ENCODE measurements around the gene PLSCR3.
"Not testable (repeated sequence)": the region's sequence is repeated elsewhere in the genome, so short reads cannot be mapped to it uniquely, and the experiment has no call there.

The PLSCR3 gene

DNA sequence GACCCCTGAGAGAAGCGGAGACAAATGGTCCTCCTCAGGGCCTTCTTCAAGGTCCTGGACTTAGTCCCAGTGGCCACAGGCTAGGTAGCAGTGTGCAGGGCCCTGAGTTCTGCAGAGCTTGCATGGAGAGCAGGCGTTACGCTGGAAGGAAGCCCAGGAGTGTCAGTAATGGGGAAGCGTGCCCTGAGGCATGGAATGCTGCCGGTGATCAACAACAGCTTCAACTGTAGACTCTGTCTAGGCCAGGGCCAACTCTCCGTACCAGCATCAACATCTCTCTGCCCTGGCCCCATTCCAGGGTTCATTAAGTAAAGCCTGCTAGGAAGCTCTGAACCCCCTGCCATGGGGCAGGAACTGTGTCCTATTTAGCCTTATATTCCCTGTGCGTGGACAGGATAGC lies 14.0 kb downstream of the PLSCR3 start:
- peak; percentile 60 for DNase-seq (ENCODE audit: low spot score)

DNA sequence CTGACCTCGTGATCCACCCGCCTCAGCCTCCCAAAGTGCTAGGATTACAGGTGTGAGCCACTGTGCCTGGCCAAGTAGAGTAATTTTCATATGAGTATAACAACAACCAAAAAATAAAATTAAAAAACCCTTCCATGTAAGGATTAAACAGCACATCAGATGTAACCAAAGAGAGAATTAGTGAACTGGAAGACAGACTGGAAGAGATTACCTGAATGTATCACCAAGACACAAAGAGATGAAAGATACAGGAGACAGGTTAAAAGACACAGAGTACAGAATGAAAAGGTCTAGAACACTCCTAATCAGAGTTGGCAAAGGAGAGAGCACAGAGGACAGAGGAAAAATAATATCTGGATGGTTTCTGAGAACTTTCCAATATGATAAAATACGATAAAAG lies 15.2 kb downstream of the PLSCR3 start:
- no peak for DNase-seq (ENCODE audit: low spot score)

DNA sequence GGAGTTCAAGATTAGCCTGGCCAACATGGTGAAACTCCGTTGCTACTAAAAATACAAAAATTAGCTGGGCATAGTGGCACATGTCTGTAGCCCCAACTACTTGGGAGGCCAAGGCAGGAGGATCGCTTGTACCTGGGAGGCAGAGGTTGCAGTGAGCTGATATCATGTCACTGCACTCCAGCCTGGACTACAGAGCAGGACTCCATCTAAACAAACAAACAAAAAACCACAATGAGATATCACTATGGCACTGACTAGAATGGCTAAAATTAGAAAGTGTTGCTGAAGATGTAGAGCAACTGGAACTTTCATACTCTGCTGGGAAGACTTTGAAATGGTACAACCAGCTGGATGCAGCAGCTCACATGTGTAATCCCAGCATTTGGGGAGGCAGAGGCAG lies 20.0 kb downstream of the PLSCR3 start:
- DNase-seq (ENCODE audit: low spot score) = no peak

DNA sequence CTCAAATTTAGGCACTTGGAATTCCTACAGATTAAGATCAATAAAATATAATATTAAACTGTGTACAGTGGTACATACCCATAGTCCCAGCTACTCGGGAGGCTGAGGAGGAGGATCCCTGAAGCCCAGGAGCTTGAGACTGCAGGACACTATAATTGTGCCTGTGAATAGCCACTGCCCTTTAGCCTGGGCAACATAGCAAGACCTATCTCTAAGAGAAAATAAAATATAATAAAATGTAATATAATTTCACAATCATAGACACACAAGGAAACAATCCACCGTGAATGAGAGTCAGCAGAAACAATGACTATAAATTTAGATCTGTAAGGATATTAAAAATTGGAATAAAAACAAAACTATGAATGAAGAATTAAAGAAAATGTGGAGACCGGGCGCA lies 23.5 kb downstream of the PLSCR3 start:
- DNase-seq (ENCODE audit: low spot score) = no peak

DNA sequence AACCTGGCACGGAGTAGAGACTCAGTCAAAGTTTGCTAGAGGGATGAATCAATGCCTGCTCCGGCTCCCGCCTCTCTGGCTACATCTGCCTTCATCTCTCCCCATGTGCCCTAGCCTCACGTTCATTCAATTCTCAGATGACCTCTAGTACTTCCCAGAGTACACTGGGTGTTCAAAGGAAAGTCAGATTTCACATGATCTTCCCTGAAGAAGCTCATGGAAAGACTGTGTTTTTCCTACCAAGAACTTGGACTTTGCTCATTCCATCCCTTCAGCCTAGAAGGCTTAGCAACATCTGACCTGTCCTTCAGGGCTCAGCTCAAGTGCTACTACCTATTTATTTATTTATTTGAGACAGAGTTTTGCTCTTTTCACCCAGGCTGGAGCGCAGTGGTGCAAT lies 24.5 kb downstream of the PLSCR3 start:
- no peak for DNase-seq (ENCODE audit: low spot score)

DNA sequence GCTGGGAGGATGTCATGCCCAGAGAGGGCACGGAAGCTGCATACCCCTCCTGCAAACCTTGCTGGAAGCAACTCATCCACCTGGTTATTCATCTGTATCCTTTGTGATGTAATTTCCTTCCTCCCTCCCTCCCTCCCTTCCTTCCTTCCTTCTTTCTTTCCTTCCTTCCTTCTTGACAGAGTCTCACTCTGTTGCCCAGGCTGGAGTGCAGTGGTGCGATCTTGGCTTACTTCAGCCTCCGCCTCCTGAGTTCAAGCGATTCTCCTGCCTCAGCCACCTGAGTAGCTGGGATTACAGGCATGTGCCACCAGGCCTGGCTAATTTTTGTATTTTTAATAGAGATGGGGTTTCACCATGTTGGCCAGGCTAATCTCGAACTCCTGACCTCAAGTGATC lies 25.7 kb downstream of the PLSCR3 start:
- DNase-seq (ENCODE audit: low spot score) = not testable (repeated sequence)

DNA sequence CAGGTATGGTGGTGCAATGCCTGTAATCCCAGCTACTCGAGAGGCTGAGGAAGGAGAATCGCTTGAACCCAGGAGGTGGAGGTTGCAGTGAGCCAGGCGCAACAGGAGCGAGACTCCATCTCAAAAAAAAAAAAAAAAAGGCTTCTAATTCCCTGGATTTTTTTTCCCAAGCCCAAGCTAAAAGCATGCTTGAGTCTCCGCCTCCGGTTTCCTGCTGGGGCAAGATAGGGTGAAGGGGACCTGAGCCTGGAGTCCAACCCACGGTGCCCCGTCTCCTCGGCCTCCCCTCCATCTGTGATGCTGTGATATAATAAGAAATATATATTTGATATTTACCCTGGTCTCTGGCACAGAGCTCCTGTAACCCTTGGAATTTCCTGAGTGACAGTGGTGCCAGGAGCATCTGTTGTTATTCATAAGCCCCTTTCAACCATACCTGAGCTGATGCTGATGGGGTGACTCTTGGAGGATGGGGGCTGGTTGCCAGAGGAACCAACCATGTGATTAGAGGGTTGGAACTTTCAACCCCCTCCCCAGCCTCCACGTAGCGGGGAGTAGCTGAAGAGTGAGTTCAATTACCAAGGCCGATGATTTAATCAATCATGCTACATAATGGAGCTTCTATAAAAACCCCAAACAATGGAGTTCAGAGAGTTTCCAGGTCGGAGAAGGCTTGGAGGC lies 26.3 kb downstream of the PLSCR3 start:
- no peak for DNase-seq (ENCODE audit: low spot score)

DNA sequence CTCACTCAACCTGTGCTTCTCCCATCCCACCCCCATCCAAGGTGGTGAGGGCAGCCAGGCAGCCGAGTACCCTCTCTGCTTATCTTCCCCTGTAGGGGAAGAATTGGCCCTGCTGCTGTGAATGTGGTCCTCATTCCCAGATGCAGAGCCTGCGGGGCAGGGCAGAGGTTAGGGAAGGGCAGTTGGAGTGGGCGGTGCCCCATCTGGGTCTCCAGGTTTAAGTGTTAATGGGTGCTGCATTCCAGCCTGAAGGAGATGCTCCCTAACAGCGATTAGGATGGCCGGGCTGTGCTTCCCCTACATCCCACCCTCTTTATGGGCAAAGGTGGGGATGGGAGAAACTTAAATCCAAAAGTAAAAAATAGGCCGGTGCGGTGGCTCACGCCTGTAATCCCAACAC lies 27.2 kb downstream of the PLSCR3 start:
- DNase-seq (ENCODE audit: low spot score) = no peak

DNA sequence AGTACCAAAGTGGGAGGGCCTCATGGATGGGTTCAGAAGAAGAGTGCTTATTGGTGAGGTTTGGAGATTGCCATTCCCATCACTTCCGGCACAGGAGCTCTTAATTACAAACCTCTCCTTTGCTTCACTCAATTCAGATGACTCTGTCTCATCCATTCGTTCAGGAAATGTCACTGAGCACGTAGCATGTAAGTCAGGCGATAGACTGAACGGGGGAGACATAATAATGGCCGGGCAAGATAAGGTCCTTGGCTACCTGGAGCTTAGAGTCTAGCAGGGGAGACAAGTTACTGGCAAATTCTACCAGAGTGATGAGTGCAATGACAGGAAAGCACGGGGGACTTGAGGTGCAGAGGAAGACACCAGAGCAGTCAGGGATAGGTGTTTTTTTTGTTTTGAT lies 28.4 kb downstream of the PLSCR3 start:
- not testable (repeated sequence) for DNase-seq (ENCODE audit: low spot score)

DNA sequence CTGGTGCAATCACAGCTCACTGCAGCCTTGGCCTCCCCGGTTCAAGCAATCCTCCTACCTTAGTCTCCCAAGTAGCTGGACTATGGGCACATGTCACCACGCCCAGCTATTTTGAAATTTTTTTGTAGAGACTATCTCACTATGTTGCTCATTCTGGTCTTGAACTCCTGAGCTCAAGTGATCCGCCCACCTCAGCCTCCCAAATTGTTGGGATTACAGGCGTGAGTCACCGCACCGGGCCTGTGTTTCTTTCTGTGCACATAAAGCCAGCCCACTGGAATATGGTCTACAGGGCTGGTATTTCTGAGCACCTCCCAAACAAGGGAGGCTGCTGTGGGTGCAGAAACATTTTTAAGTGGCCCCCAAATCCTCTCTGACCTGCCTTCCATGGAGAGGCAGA lies 31.0 kb downstream of the PLSCR3 start:
- DNase-seq (ENCODE audit: low spot score) = no peak

DNA sequence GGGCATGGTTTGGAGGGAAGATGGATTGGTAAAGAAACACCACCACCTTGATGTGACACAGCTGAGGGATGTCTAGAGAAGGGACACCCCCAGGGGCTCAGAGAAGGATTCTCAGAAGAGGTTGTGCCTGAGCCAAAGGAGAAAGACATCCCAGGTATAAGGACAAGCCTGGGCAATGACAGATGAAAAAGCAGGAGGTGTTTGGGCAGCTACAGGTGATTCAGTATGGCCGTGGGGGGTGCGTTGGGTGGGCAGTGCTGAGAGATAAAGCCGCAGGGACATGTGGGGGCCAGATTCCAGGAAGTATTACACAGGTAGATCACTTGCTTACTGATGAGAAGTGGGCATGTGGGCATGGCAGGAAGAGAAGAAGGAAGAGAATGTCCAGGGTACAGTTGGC lies 32.4 kb downstream of the PLSCR3 start:
- no peak for DNase-seq (ENCODE audit: low spot score)

DNA sequence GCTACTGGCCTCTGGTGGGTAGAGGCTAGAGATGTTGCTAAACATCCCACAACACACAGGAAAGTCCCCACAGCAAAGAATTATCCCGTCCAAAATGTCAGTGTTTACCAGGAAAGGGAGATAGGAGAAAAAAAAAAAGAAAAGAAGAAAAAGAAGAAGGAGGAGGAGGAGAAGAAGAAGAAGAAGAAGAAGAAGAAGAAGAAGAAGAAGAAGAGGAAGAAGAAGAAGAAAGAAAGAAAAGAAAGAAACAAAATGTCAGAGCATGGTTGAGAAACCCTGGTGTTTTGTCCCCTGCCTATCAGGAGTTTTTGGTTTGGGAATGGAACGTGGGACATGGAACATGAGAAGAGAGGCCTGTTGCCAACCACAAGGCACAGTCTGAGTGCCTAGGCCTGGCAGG lies 36.9 kb downstream of the PLSCR3 start:
- DNase-seq (ENCODE audit: low spot score) = no peak

DNA sequence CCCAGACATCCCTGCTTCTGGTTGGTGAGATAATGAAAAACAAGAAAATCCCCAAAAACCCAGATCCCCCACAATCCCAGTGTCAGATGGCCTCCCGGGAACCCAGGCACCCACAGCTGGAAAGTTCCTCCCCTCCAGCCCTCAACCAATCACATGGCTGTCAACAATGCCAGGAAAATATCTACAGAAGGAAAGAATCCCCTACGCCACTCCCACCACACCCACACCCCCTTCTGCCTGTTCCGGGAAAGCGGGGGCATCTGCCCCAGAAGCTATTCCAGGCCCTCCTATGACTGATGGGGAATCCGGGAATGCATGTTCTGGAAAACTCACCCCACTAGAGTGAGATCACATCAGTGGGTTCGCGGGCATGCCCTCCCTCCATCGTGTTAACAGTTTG lies 37.6 kb downstream of the PLSCR3 start:
- no peak for DNase-seq (ENCODE audit: low spot score)

DNA sequence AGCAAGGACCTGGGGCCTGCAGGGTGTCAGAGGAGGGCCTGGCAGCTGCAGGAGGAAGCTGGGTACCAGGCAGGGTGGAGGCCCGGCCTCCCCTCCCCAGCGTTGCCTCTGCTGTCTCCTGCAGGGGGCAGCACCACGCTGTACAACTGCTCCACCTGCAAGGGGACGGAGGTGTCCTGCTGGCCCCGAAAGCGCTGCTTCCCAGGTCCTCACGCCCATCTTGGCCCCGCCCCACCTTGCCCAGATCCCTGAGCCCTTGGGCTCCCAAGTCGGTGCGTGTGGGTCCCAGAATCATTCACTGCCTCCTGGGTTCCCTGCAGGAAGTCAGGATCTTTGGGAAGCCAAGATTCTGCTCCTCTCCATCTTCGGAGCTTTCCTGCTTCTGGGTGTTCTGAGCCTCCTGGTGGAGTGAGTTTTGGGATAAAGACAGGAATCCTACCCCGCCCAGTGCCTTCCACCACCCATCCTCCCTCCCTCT lies 38.2 kb downstream of the PLSCR3 start:
- DNase-seq (ENCODE audit: low spot score) = peak; percentile 93

DNA sequence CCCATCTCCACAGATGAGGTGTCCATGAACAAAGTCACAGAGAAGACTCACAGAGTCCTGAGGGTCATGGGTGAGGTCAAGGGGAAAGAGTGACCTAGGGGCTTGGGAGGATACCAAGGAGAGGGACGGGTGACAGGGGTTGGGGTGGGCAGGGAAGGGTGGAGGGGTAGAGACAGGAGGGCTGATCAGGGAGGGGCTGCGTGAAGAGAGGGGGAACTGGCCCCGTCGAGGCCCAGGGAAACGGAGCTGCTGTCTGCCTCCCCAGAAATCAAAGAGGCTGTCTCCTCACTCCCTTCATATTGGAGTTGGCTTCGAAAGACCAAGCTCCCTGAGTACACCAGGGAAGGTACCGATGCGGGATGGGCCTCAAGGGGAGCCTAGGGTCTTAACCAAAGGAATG lies 38.8 kb downstream of the PLSCR3 start:
- no peak for DNase-seq (ENCODE audit: low spot score)

DNA sequence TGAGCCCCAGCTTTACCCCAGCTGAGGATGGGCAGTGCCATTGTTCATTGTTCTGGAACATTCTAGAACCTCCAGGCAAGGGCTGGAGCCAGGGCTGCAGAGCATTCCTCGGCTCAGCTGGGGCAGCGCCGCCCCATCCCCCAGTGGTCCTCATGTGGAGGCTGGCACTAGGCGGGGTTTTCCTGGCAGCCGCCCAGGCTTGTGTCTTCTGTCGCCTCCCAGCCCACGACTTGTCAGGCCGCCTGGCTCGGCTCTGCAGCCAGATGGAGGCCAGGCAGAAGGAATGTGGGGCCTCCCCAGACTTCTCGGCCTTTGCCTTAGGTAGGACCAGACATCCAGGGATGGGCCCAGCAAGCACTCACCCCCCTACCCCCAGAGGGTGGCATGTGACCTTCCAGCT lies 39.3 kb downstream of the PLSCR3 start, which contains the start of gene TMEM95:
Gene TMEM95 (plus strand): TSS at position 104 of the 400 bp plus-strand sequence. CDS start 49 bp downstream, at position 153.
- no peak for DNase-seq (ENCODE audit: low spot score)

DNA sequence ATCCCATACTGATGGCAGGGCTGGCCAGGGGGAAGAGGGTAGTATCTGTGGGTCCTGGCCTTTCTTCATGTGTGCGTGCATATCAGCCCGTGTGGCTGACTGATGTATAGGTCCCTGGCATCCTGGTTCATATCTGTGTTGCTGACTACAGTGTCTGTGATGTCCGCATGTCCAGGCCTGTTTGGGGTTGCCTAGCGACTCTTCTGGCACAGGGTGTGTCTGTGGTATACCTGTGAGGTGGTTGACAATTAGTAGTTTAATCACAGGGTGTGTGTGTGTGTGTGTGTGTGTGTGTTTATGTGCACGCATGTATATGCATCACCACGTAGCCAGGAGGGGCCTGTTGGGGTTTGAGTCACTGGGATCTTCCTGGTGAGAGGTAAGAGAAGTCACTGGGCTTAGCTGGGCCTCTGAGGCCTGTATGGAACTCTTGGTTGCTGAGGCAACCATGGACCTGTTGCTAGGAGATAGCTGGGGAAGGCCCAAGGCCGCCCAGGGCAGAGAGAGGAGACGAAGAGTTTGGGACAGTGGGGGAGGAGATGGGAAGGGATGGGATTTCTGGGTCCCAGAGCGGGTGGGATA lies 40.0 kb downstream of the PLSCR3 start:
- DNase-seq (ENCODE audit: low spot score) = peak; percentile 71

DNA sequence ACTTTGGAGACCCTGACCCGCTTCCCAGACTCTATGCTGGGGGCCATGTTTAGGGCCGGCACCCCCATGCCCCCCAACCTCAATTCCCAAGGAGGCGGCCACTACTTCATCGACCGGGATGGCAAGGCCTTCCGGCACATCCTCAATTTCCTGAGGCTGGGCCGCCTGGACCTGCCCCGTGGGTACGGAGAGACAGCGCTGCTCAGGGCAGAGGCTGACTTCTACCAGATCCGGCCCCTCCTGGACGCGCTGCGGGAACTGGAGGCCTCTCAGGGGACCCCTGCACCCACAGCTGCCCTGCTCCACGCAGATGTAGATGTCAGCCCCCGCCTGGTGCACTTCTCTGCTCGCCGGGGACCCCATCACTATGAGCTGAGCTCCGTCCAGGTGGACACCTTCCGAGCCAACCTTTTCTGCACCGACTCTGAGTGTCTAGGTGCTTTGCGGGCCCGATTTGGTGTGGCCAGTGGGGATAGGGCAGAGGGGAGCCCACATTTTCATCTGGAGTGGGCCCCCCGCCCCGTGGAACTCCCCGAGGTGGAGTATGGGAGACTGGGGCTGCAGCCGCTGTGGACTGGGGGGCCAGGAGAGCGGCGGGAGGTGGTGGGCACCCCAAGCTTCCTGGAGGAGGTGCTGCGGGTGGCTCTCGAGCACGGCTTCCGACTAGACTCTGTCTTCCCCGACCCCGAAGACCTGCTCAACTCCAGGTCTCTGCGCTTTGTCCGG lies 41.3 kb downstream of the PLSCR3 start:
- peak; percentile 55 for DNase-seq (ENCODE audit: low spot score)

DNA sequence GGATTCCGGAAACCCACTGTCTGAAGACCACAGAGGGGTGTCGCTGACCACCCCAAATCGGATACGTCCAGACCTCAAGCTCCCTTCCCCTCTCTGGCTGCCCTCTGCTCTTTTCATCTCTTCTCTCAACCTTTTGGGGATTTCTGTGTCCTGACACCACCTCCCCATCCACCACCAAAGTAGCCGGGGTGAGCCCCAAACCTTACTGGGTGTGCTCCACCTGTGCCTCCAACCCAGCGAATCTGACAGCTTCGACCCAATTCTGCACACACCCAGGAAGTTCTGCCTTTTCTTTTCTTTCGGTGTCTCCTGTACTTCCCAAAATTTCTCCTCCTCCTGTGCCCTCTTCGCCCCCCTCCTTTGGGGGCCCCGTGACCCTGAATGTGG lies 41.8 kb downstream of the PLSCR3 start:
- DNase-seq (ENCODE audit: low spot score) = no peak

DNA sequence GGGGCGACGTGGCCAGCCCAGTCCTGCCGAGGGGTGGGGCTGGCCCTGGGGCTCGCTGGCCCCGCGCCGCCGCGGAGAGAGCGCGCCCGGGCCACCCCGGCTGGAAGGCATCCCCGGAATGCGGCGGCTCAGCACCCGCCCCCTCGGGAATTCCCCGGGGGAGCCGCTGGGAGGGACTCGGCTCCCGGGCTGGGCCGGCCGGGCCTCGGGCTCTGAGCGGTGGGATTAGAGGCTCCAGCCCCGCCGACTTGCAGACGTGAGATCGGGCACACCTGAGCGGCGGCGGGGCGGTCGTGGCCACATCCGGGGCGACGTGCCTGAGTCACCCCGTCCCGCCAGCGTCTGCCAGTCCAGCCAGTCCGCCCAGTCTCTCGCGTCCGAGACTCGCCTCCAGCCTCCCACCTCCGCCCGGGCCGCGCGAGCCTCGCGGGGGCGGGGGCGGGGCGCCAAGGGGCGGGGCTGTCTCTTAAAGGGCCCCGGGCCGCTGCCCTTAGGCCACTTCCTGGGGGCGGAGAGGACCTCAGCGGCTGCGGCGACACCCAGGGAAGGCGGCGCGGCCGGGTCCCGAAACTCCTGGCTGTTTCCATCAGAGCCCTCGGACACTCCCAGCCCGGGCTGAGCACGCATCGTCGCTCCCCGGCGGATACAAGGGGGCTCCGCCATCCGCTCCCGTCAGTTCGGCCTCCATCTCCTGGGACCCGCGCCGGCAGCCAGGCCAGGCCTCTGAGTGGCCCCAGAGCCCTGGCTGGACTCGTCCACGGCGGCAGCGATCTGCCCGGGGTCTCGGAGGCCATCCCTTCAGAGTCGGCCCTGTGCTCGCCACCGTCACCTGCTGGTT lies 42.4 kb downstream of the PLSCR3 start, which contains the start of gene KCTD11:
Gene KCTD11 (plus strand): TSS at position 498 of the 838 bp plus-strand sequence.
- peak; percentile 95 for DNase-seq (ENCODE audit: low spot score)

DNA sequence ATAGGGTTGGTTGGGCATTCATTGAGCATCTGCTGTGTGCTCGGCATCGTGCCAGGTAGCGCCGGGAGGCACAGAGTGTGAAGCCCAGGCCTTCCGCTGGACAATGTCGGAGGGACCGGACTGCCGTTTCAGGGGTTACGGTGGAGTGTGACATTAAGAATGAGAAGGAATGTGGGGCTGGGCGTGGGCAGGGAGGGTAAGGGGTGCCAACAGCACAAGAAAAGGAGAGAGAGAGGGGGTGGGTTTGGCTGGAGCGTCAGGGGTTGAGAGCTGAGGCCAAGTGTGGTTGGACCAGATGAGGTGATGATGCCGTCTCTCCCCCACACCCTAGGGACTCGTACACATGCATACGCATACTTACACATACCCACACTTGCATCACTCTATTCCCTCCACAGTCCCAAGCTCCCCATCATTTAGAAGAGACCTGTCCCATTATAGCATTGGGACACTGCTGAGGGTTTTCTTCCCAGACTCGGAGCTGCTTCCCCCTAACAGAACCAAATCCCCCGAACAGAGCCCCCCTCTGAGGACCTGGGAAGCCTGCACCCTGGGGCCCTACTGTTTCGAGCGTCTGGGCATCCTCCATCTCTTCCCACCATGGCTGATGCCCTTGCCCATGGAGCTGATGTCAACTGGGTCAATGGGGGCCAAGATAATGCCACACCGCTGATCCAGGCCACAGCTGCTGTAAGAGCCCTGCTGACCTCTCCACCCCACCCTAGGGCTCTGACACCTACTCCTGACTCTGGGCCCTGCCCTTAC lies 45.7 kb downstream of the PLSCR3 start:
- DNase-seq (ENCODE audit: low spot score) = no peak

Measured in ecto neural progenitor cell (in vitro differentiated cells).